BJ (cell line): Measurements from ENCODE around the gene IDH3G. TPM values are rescaled to one million over a fixed set of nuclear protein-coding genes. Genes with fewer than 3 reads are reported as not detected.

Experiments
- CTCF ChIA-PET: fragments of 350-600 bp; formaldehyde crosslinking; extraction: SDS; loops from one replicate; lab custom pipeline; 2021; ENCODE audit warnings: antibody characterized with exemption, inconsistent platforms; lab: Yijun Ruan, JAX
- POLR2A ChIA-PET: fragments of 300-600 bp; sonication (Branson Sonifier 250); formaldehyde crosslinking; extraction: SDS; loops from one replicate; lab custom pipeline; 2021; ENCODE audit warnings: antibody characterized with exemption; lab: Charles Lee
- DNase-seq: peaks from one replicate; pipeline ENCODE4 v3.0.0-alpha.2; 2011; ENCODE audit warnings: low read depth
- H3K27me3 ChIP-seq: 2 replicates; pipeline ENCODE4 v1.6.0; 2011; ENCODE audit warnings: low read length; ENCODE audit not compliant: control insufficient read depth, insufficient read depth
- H3K36me3 ChIP-seq: 2 replicates; pipeline ENCODE4 v1.5.1; 2011; ENCODE audit warnings: low read length; ENCODE audit not compliant: control insufficient read depth, insufficient read depth
- H3K4me3 ChIP-seq: 2 replicates; pipeline ENCODE4 v1.5.1; 2011; ENCODE audit warnings: low read depth, mild to moderate bottlenecking, control low read depth, low read length
- polyA plus RNA-seq: library from polyadenylated mRNA; depleted of rRNA; stranded (reverse); fragments of >200 nt; gene quantifications from 2 replicates; pipeline ENCODE4 v1.2.3, GENCODE V29; 2011
- TF ChIP-seq, protein P1 (sequence below): IDR thresholded peaks from 2 replicates; pipeline ENCODE4 v1.5.1; 2011; ENCODE audit warnings: low read depth, mild to moderate bottlenecking, control low read depth, inconsistent platforms, low read length, moderate library complexity; ENCODE audit not compliant: insufficient read depth

IDH3G gene
- polyA plus RNA-seq, 1 experiment = 99.2 TPM

DNA sequence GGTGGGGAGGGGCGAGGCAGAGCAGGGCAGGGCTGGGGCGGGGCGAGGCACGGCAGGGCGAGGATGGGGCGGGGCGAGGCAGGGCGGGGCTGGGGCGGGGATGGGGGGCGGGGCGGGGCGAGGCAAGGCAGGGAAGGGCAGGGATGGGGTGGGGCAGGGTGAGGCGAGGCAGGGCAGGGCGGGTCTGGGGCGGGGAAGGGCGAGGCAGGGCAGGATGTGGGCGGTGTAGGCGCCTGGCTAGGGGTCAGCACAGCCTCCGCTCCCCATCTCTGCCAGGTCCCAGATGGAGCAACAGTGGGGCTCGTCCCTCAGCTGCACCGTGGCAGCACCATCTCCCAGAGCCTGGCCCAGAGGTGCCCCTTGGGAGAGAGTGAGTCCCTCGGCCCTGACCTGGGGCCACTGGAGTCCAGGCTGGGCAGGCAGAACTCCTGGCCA, 17.5 kb downstream of the IDH3G start:
- CTCF ChIA-PET = no interaction called here
- H3K27me3 ChIP-seq = no peaks in the 10 kb centered on the region
- no peaks in the 10 kb centered on the region for H3K36me3 ChIP-seq
- no peak for DNase-seq
- no peak overlapping the region for H3K4me3 ChIP-seq
- TF ChIP-seq, protein P1, sequence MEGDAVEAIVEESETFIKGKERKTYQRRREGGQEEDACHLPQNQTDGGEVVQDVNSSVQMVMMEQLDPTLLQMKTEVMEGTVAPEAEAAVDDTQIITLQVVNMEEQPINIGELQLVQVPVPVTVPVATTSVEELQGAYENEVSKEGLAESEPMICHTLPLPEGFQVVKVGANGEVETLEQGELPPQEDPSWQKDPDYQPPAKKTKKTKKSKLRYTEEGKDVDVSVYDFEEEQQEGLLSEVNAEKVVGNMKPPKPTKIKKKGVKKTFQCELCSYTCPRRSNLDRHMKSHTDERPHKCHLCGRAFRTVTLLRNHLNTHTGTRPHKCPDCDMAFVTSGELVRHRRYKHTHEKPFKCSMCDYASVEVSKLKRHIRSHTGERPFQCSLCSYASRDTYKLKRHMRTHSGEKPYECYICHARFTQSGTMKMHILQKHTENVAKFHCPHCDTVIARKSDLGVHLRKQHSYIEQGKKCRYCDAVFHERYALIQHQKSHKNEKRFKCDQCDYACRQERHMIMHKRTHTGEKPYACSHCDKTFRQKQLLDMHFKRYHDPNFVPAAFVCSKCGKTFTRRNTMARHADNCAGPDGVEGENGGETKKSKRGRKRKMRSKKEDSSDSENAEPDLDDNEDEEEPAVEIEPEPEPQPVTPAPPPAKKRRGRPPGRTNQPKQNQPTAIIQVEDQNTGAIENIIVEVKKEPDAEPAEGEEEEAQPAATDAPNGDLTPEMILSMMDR = no peak
- POLR2A ChIA-PET = no interaction called here

DNA sequence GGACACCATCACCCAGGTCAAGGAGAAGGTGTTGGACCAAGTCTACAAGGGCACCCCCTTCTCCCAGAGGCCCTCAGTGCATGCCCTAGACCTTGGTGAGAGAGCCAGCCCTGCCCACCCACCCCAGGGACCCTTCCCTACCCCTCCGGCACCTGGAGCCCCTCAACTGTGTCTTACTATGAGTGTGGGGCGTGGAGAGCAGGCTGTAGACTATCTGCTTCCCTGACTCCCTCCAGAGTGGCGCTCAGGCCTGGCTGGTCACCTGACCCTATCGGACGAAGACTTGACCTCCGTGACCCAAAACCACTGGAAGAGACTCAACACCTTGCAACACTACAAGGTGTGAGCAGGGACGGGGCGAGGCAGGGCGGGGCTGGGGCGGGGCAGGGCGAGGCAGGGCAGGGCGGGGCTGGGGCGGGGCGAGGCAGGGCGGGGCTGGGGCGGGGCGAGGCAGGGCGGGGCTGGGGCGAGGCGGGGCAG, 18.0 kb downstream of the IDH3G start:
- ChIA-PET POLR2A (no interaction called here), CTCF (no interaction called here)
- Histone ChIP-seq H3K4me3 (no peak overlapping the region), H3K27me3 (no peaks in the 10 kb centered on the region), H3K36me3 (no peaks in the 10 kb centered on the region)
- TF ChIP-seq, protein P1 = no peak
- no peak for DNase-seq

DNA sequence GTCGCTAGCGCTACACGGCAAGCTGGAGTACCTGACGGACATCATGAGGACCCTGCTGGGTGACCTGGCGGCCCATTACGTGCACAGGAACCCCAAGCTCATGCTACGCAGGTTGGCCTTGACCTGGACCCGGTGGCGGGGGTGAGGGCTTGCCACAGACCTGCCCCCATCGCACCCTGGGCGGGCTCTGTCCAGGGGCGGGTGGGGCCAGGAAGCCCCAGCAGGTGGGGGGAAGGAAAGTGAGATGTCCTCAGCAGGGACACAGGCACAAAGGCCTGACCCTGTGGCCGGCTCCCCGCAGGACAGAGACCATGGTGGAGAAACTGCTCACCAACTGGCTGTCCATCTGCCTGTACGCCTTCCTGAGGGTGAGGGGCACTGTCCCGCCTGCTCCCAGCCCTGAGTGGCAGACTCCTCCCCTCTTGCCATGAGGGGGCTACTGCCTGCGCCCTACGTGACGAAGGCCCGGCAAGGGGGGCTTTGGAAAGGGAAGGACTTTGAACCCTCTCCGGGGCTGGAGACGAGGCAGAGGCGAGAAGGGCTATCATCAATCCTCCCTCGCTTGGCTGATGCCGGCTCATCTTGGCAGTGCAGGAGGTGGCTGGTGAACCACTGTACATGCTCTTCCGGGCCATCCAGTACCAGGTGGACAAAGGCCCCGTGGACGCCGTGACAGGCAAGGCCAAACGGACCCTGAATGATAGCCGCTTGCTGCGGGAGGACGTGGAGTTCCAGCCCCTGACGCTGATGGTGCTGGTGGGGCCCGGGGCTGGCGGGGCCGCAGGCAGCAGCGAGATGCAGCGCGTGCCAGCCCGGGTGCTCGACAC, 18.7 kb downstream of the IDH3G start:
- no peaks in the 10 kb centered on the region for H3K36me3 ChIP-seq

DNA sequence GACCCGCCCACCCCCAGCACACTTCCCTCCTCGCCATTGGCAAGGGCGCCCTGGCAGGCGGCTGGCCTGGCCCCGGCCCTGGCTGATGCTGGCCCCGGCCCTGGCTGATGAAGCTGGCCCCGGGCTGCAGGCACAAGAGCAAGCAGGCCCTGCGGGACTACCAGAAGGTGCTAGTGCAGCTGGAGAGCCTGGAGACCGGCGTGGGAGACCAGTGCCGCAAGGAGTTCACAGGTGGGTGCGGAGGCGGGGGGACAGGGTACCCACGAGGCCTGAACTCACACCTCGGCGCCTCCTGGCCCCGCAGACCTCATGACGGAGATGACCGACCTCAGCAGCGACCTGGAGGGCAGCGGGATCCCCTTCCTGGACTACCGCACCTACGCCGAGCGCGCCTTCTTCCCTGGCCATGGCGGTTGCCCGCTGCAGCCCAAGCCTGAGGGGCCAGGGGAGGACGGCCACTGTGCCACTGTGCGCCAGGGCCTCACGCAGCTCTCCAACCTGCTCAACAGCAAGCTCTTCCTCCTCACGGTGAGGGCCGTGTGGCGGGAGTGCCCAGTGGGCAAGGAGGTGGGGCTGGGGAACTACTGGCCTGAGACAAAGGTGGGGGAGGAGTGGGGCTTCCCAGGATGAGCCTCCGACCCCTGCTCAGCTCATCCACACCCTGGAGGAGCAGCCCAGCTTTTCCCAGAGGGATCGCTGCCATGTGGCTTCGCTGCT, 19.4 kb downstream of the IDH3G start:
- no peaks in the 10 kb centered on the region for H3K36me3 ChIP-seq
- H3K4me3 ChIP-seq = no peak overlapping the region
- ChIA-PET POLR2A (no interaction called here), CTCF (no interaction called here)
- DNase-seq = no peak
- TF ChIP-seq, protein P1 = no peak
- H3K27me3 ChIP-seq = no peaks in the 10 kb centered on the region

More for the DNA sequence above, 18.7 kb downstream of the IDH3G start:
- Histone ChIP-seq H3K27me3 (no peaks in the 10 kb centered on the region), H3K4me3 (no peak overlapping the region)
- ChIA-PET CTCF (no interaction called here), POLR2A (no interaction called here)
- DNase-seq = no peak
- TF ChIP-seq, protein P1 = no peak
